Activated CD4-positive, alpha-beta T cell treated with anti-CD3 and anti-CD28 coated beads, Interleukin-2, amount 50 U/mL, for 16 hours (primary cell): Measurements from ENCODE around the gene EPB41L1.
A peak's percentile ranks its signal among the peaks of the same experiment; 100 is the strongest.

Experiments
- DNase-seq: peaks from one replicate; pipeline ENCODE4 v3.0.0-alpha.2; 2020

EPB41L1 gene

DNA sequence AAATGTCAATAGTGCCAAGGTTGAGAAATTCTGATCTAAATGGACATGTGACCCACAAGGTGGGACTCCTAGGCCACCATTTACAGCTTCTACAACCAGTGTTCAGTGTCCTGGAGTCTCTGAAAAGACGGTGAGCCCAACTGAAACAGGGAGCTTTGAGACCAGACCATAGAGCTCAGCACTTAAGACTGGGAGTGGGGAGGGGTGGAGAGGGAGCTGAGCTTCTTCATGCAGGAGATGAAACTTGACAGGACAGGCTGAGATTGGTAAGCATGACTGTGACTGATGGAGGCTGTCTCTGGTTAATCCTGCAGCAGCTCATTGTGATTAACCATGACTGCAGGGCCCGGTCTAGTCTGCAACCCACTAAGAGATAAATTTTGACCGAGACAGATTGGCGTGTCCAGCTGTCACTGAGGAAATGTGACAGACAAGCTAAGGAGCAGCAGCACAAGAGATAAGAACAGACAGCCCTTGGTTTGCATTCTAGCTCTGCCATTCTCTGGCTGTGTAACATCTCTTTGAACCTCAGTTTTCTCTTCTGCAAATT lies 80.3 kb downstream of the EPB41L1 start:
- no peak for DNase-seq

- DNase-seq, result peak; percentile 83
Measured at GRCh38 chr20:36235892-36236785, 81.6 kb downstream of the EPB41L1 start, which contains the start of gene AAR2. TSS of gene AAR2 (plus strand) at chr20:36236478. CDS start at chr20:36239869, 3,391 bp downstream.

DNA sequence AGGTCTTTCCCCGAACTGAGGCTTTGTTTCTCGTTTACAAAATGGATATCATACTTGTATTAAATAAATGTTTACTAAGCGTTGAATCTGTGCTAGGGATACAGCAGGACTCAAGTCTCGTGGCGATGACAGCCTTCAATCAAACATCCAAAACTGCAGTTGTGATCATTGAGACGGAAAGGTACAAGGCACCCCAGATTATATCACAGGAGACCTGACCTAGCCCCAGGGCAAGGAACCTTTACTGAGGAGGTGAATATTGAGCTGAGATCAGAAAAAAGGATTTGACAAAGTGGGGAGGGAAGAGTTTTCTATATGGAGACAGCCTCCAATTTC lies 82.2 kb downstream of the EPB41L1 start:
- no peak for DNase-seq

DNA sequence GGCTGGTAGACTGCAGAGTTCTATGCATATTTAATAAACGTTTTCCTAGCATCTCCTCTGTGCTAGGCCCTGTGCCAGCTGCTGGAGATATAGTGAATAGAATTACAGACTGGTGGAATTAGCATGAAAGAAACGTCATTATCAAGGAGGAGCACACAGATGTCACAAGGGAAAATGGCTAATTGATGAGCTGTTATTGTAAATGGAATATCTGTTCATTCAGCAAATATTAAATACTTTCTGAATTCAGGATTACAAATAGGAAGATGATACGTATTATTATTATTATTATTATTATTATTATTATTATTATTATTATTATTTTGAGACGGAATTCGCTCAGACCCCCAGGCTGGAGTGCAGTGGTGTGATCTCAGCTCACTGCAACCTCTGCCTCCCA lies 82.9 kb downstream of the EPB41L1 start:
- DNase-seq, result no peak

DNA sequence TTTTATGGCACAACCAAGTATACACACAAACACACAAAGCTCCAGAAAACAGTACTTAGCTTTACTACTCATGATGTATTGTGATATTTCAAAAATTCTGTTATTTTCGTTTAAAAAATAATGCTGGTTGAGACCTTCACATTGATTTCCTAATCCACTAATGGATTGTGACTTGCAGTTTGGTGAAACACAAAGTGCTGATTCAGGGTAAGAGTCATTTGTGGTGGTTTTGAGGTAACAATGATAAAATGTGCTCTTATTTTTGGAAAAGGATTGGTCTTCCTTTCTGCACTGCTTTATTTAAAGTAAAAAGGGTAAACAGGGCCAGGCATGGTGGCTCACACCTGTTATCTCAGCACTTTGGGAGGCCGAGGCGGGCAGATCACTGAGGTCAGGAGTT lies 83.6 kb downstream of the EPB41L1 start:
- DNase-seq, result no peak

DNA sequence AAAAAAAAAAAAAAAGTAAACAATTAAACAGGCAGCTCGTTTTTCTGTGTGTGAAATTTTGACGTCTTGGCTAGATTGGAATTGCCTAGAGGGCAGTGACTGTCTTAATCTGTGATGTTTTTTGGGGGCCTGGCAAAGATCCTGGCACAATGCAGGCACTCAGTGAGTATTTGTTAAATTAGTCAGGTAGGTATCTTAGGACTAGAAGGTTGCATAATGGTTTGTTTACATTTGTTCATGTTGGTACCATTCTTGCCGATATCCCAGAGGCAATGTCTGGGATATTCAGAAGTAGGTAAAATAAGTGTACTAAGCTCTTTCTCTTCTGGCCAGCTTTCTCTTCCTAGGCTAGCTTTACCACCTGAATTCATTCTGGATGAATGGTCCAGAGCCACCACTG lies 84.2 kb downstream of the EPB41L1 start:
- no peak for DNase-seq

- no peak for DNase-seq
Measured at GRCh38 chr20:36240076-36240475, 85.5 kb downstream of the EPB41L1 start.

GRCh38 chr20:36241678-36242077 lies 87.1 kb downstream of the EPB41L1 start:
- DNase-seq, result no peak

DNA sequence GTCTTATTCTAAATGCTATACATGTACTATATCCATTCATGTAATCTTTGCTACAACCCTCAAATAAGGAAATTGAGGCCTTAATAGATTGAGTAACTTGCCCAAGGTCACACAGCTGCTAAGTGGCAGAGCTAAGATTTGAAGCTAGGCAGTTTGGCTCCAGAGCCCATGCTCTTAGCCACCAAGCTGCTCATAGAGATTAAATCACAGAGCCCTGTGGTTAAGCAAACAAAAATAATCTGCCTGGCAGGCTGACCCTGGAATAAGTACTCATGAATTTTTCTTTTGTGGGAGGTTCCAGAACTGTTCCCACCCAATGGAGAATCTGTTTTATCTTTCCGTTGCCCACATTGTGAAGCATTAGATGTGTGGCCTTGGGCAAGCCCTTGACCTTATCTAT lies 89.2 kb downstream of the EPB41L1 start:
- no peak for DNase-seq

DNA sequence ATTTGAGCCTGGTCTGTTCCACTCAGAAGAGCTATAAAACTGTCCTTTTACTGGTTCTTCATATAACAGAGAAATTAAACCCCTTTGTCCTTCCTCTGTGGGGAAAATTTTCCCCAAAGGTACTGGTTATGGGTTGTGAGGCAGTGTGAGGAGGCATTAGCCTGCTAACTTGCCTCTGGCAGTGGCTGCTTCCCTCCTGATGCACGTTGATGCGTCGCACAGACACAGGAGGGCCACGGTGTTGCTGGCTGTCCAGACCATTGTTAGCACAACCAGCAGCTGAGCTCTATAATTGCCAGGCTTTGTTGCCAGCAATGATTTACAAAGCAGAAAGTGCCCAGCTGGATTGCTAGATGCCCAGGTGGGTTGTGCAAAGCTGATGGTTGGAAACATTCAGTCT lies 91.9 kb downstream of the EPB41L1 start:
- no peak for DNase-seq

DNA sequence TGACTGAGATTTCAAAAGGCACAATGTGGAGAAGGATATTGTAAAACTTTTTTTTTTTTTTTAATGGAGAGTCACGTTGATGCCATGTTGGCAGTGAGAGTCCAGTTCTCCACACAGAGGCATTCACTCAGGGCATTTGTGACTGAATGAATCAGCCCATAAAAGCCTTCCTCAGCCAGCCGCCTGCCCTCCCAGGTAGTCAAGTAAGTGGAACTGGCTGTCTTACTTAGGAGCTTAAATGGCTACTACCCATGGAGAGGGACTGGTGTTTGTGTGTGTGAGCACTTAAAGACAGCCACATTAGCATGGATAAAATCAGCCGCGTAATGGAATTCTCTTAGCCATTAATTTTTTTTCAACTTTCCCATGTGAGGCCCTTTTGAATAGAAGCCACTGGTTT lies 94.3 kb downstream of the EPB41L1 start:
- DNase-seq, result no peak

DNA sequence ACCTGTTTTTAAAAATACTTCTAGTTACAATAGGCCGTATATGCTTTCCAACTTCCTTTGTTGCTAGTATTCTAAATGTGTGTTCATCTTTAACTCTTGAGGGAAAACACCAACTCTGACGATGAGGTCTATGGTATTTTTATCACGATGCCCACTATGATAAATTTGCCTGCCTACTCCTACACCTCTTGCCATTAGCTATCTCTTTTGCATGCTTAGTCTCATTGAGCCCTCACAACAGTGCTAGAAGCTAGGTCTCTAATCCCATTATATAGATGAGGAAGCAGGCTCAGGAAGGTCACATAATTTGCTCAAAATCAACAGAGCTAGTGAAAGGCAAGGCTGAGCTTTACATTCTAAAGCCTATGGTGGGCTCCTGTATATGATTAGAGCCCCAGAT lies 94.9 kb downstream of the EPB41L1 start:
- DNase-seq, result no peak

DNA sequence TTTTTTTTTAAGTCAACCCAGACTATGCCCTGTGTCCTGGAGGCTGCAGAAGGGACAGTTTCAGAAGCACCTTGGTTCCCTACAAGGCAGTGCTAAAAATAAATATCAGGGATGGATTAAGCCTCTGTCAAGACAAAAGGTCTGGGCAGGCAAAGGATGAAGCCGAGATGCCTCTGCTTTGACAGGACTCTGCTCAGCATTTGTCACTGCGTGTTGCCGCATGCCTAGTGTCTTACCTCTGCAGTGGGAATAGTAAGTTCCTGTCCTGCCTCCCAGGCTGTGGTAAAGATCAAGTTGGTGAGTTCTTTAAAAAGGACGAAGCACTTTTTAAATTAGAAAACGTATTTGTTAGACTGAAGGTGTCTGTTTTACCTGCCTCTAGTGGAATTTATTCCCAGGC lies 96.9 kb downstream of the EPB41L1 start:
- DNase-seq, result no peak

GRCh38 chr20:36252511-36252910 lies 98.0 kb downstream of the EPB41L1 start:
- no peak for DNase-seq

- no peak for DNase-seq
Measured at GRCh38 chr20:36253036-36253435, 98.5 kb downstream of the EPB41L1 start.

DNA sequence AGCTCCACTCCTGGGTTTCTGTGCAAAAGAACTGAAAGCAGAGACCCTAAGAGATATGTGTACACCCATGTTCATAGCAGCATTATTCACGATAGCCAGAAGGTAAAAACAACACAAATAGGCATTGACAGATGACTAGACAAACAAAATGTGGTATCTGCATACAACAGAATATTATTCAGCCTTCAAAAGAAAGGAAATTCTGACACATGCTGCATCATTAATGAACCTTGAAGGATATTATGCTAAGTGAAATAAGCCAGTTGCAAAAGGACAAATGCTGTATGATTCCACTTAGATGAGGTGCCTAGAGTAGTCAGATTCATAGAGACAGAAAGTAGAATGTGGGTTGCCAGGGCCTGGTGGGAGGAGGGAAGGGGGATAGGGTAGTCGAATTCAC lies 99.5 kb downstream of the EPB41L1 start:
- no peak for DNase-seq

- no peak for DNase-seq
Measured at GRCh38 chr20:36255445-36255844, 100.9 kb downstream of the EPB41L1 start.

GRCh38 chr20:36259177-36260061 lies 104.9 kb downstream of the EPB41L1 start:
- no peak for DNase-seq

GRCh38 chr20:36260316-36260715 lies 105.8 kb downstream of the EPB41L1 start:
- no peak for DNase-seq

GRCh38 chr20:36261389-36262105 lies 107.0 kb downstream of the EPB41L1 start:
- DNase-seq, result no peak

- DNase-seq, result no peak
Measured at GRCh38 chr20:36262440-36262839, 107.9 kb downstream of the EPB41L1 start.

GRCh38 chr20:36264426-36265246 lies 110.1 kb downstream of the EPB41L1 start:
- DNase-seq, result no peak
